H9 (cell line): ENCODE results near the gene SEMA3C. TPM values are rescaled to one million over a fixed set of nuclear protein-coding genes. Genes with fewer than 3 reads are reported as not detected.

Experiments
- DNase-seq: peaks from one replicate; pipeline ENCODE4 v3.0.0-alpha.2; 2017
- H2AFZ ChIP-seq: one replicate; pipeline ENCODE4 v1.6.1; 2013; ENCODE audit warnings: mild to moderate bottlenecking, low read length, control low read depth, moderate library complexity
- H2AK5ac ChIP-seq: 2 replicates; pipeline ENCODE4 v1.6.1; 2013; ENCODE audit warnings: low read length, control low read depth, mixed read lengths; ENCODE audit not compliant: insufficient read length
- H2BK120ac ChIP-seq: one replicate; pipeline ENCODE4 v1.6.1; 2013; ENCODE audit warnings: low read depth, mild to moderate bottlenecking, low read length, control low read depth, inconsistent platforms; ENCODE audit not compliant: poor library complexity, severe bottlenecking
- H2BK12ac ChIP-seq: 2 replicates; pipeline ENCODE4 v1.6.1; 2013; ENCODE audit warnings: low read length, control low read depth, mixed read lengths, low read depth; ENCODE audit not compliant: insufficient read length
- H2BK15ac ChIP-seq: 2 replicates; pipeline ENCODE4 v1.6.1; 2013; ENCODE audit warnings: low read depth, low read length, control low read depth
- H2BK20ac ChIP-seq: one replicate; pipeline ENCODE4 v1.6.1; 2013; ENCODE audit warnings: low read depth, mild to moderate bottlenecking, low read length, control low read depth, inconsistent platforms; ENCODE audit not compliant: poor library complexity, severe bottlenecking
- H2BK5ac ChIP-seq: 2 replicates; pipeline ENCODE4 v1.6.1; 2013; ENCODE audit warnings: low read length, control low read depth, mixed read lengths; ENCODE audit not compliant: insufficient read length
- H3K14ac ChIP-seq: 2 replicates; pipeline ENCODE4 v1.6.1; 2013; ENCODE audit warnings: low read length, control low read depth; ENCODE audit not compliant: insufficient read depth
- H3K18ac ChIP-seq: 2 replicates; pipeline ENCODE4 v1.6.1; 2013; ENCODE audit warnings: low read depth, mild to moderate bottlenecking, mixed read lengths, low read length, control low read depth; ENCODE audit not compliant: insufficient read length
- H3K23ac ChIP-seq: 2 replicates; pipeline ENCODE4 v1.6.1; 2013; ENCODE audit warnings: low read length, control low read depth, mixed read lengths, low read depth; ENCODE audit not compliant: insufficient read length
- H3K23me2 ChIP-seq: 2 replicates; pipeline ENCODE4 v1.6.1; 2013; ENCODE audit warnings: low read depth, mild to moderate bottlenecking, mixed read lengths, low read length, control low read depth; ENCODE audit not compliant: insufficient read length, poor library complexity, severe bottlenecking
- H3K27ac ChIP-seq: 2 replicates; pipeline ENCODE4 v1.5.1; 2013; ENCODE audit warnings: low read length, control low read depth, mixed read lengths, low read depth; ENCODE audit not compliant: insufficient read length
- H3K27me3 ChIP-seq: 2 replicates; pipeline ENCODE4 v1.6.1; 2013; ENCODE audit warnings: low read length, control low read depth, inconsistent platforms; ENCODE audit not compliant: insufficient read depth
- H3K4ac ChIP-seq: 2 replicates; pipeline ENCODE4 v1.6.1; 2013; ENCODE audit warnings: low read depth, mild to moderate bottlenecking, control low read depth, inconsistent platforms, low read length, moderate library complexity
- H3K4me1 ChIP-seq: 2 replicates; pipeline ENCODE4 v1.6.1; 2013; ENCODE audit warnings: low read length, control low read depth, inconsistent platforms; ENCODE audit not compliant: insufficient read depth
- H3K4me2 ChIP-seq: 2 replicates; pipeline ENCODE4 v1.6.1; 2013; ENCODE audit warnings: low read length, control low read depth, mixed read lengths; ENCODE audit not compliant: insufficient read length, insufficient read depth
- H3K56ac ChIP-seq: 2 replicates; pipeline ENCODE4 v1.6.1; 2013; ENCODE audit warnings: low read depth, mild to moderate bottlenecking, mixed read lengths, low read length, control low read depth; ENCODE audit not compliant: insufficient read length
- H3K79me1 ChIP-seq: 2 replicates; pipeline ENCODE4 v1.6.1; 2013; ENCODE audit warnings: low read depth, mild to moderate bottlenecking, moderate library complexity, low read length, control low read depth, inconsistent platforms; ENCODE audit not compliant: insufficient read depth, poor library complexity, severe bottlenecking
- H3K79me2 ChIP-seq: 2 replicates; pipeline ENCODE4 v1.6.1; 2013; ENCODE audit warnings: low read length, control low read depth, inconsistent platforms; ENCODE audit not compliant: insufficient read depth
- H3K9ac ChIP-seq: 2 replicates; pipeline ENCODE4 v1.6.1; 2013; ENCODE audit warnings: low read length, control low read depth, mixed read lengths; ENCODE audit not compliant: insufficient read length; ENCODE audit errors: extremely low read depth
- H3K9me3 ChIP-seq: one replicate; pipeline ENCODE4 v1.6.1; 2013; ENCODE audit warnings: low read depth, low read length, inconsistent platforms; ENCODE audit not compliant: control insufficient read depth
- H3T11ph ChIP-seq: one replicate; pipeline ENCODE4 v1.6.1; 2013; ENCODE audit warnings: mild to moderate bottlenecking, low read length, control low read depth, inconsistent platforms
- H4K20me1 ChIP-seq: one replicate; pipeline ENCODE4 v1.6.1; 2013; ENCODE audit not compliant: control insufficient read depth, insufficient read length, insufficient read depth
- H4K5ac ChIP-seq: 2 replicates; pipeline ENCODE4 v1.6.1; 2013; ENCODE audit warnings: low read depth, mild to moderate bottlenecking, mixed read lengths, low read length, control low read depth; ENCODE audit not compliant: insufficient read length
- H4K8ac ChIP-seq: replicated peaks from 2 replicates; pipeline ENCODE4 v1.6.1; 2013; ENCODE audit warnings: low read length, control low read depth, mixed read lengths, low read depth; ENCODE audit not compliant: insufficient read length
- H4K91ac ChIP-seq: 2 replicates; pipeline ENCODE4 v1.6.1; 2013; ENCODE audit warnings: low read depth, mild to moderate bottlenecking, moderate library complexity, mixed read lengths, low read length, control low read depth; ENCODE audit not compliant: insufficient read length
- H3K27ac Mint-ChIP-seq, 3 experiments: 2 replicates in 2 of 3; 3 replicates in 1 of 3; pipeline ENCODE4 v1.8.0; 2020 to 2021; ENCODE audit warnings: mixed read lengths in 3 of 3, mild to moderate bottlenecking in 1 of 3, moderate library complexity in 1 of 3
- H3K27me3 Mint-ChIP-seq: 2 replicates; pipeline ENCODE4 v1.8.0; 2021; ENCODE audit warnings: low read depth, mild to moderate bottlenecking, moderate library complexity, mixed read lengths
- H3K36me3 Mint-ChIP-seq, 3 experiments: 2 replicates in 2 of 3; 3 replicates in 1 of 3; pipeline ENCODE4 v1.8.0; 2020 to 2021; ENCODE audit warnings: low read depth in 3 of 3, mixed read lengths in 3 of 3; ENCODE audit not compliant: insufficient read depth in 1 of 3
- H3K4me1 Mint-ChIP-seq, 2 experiments: 2 replicates each; pipeline ENCODE4 v1.8.0; 2020; ENCODE audit warnings: mixed read lengths in 2 of 2
- H3K4me3 Mint-ChIP-seq, 2 experiments: 2 replicates in 1 of 2; 3 replicates in 1 of 2; pipeline ENCODE4 v1.8.0; 2020 to 2021; ENCODE audit warnings: mild to moderate bottlenecking in 2 of 2, mixed read lengths in 2 of 2, moderate library complexity in 1 of 2
- H3K9me3 Mint-ChIP-seq, 2 experiments: 2 replicates in 1 of 2; 3 replicates in 1 of 2; pipeline ENCODE4 v1.8.0; 2020; ENCODE audit warnings: mild to moderate bottlenecking in 2 of 2, mixed read lengths in 2 of 2, moderate library complexity in 1 of 2
- WGBS: extraction: QIAGEN DNeasy Blood & Tissue Kit; methylation state at CpG from one replicate; pipeline ENCODE4 v1.1.7; 2013; ENCODE audit warnings: missing lambda C conversion rate, low lambda C conversion rate, mixed read lengths; ENCODE audit not compliant: insufficient read length; ENCODE audit errors: extremely low coverage; 5-methylcytosine and 5-hydroxymethylcytosine counted together
- total RNA-seq: library from RNA; stranded (reverse); gene quantifications from 2 replicates; pipeline ENCODE4 v1.2.1, GENCODE V29; 2021
- TF ChIP-seq, protein P1 (sequence below): fragments of 200-600 bp; sonication (generic); conservative IDR thresholded peaks from 3 replicates; pipeline ENCODE4 v1.8.0; 2021; ENCODE audit warnings: antibody characterized with exemption, mild to moderate bottlenecking

Gene SEMA3C
- total RNA-seq, 1 experiment from 2014 or later: 1.6 TPM

DNA sequence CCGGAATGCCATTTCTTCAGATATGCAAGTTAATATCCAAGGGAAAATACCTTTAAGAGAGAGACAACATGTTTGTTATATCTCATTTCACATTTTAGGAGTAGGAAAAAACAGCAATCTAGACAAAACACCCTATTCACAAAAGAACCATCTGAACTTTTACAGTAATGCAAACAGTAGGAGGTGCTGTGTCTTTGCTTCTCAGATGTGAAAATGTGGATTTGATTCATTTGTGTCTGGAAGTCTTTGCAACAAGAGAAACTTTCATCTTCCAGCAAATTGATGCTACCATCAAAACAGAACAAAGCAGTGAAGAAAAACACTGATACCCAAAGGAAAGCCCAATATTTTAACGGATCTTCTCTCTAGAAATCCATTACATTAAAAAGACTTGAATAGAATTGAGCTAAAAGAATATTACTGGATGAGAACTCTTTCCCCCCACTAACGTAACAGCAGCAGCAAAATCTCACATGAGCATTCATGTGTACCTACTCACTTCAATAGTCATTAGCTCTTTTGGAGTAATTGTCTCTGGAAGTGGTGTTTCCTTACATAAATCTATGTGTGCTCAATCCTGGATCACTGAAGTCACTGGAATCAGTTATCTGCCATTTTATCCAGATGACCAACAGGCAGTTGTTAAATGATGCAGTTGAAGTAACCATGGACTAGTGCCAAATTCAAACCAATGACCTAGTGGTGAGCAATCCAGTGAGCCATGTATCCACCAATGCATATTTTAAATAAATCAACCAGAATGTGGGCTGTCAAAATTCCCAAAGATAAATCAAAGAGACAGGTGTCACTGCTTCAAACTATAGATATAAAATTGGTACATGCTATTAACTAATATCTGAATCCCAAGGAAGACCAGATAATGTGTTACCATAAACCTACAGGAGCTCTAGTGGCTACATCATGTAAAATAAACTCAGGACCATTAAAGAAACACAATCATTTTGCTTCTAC, 1.8 kb downstream of the SEMA3C start:
- Histone ChIP-seq H2BK20ac (no peak overlapping the region), H3K27ac (no peak overlapping the region), H3K4me1 (no peaks in the 10 kb centered on the region), H4K91ac (no peak overlapping the region), H2BK5ac (no peak overlapping the region), H2BK12ac (no peak overlapping the region), H3K14ac (no peak overlapping the region), H2AK5ac (no peak overlapping the region), H4K5ac (no peak overlapping the region), H3K23me2 (no peaks in the 10 kb centered on the region), H3K79me1 (no peaks in the 10 kb centered on the region), H3K4me2 (no peak overlapping the region), H3K27me3 (no peaks in the 10 kb centered on the region), H2BK120ac (no peak overlapping the region), H3K23ac (no peak overlapping the region), H3K56ac (no peak overlapping the region), H3K79me2 (no peaks in the 10 kb centered on the region), H2AFZ (no peak overlapping the region), H3K9ac (no peak overlapping the region), H3K18ac (no peak overlapping the region), H3K4ac (no peak overlapping the region), H2BK15ac (no peak overlapping the region), H3K9me3 (no peaks in the 10 kb centered on the region), H4K8ac (no peak overlapping the region), H4K20me1 (no peaks in the 10 kb centered on the region), H3T11ph (no peak overlapping the region)
- no CpG with 5 or more reads among the region's 3 CpGs for WGBS
- Mint-ChIP-seq H3K27ac (no peak overlapping the region), H3K36me3 (no peaks in the 10 kb centered on the region), H3K4me1 (peaks cover 23 to 31% of the 10 kb centered on the region in 2 experiments), H3K4me3 (no peak overlapping the region), H3K9me3 (no peaks in the 10 kb centered on the region), H3K27me3 (peaks cover 29% of the 10 kb centered on the region)
- TF ChIP-seq, protein P1, sequence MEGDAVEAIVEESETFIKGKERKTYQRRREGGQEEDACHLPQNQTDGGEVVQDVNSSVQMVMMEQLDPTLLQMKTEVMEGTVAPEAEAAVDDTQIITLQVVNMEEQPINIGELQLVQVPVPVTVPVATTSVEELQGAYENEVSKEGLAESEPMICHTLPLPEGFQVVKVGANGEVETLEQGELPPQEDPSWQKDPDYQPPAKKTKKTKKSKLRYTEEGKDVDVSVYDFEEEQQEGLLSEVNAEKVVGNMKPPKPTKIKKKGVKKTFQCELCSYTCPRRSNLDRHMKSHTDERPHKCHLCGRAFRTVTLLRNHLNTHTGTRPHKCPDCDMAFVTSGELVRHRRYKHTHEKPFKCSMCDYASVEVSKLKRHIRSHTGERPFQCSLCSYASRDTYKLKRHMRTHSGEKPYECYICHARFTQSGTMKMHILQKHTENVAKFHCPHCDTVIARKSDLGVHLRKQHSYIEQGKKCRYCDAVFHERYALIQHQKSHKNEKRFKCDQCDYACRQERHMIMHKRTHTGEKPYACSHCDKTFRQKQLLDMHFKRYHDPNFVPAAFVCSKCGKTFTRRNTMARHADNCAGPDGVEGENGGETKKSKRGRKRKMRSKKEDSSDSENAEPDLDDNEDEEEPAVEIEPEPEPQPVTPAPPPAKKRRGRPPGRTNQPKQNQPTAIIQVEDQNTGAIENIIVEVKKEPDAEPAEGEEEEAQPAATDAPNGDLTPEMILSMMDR: peak; percentile 57
- DNase-seq: no peak
